Mucosa of rectum (tissue), 2 donors: ENCODE measurements around the gene TNFAIP2.

Experiments used
- H3K27ac ChIP-seq, 2 donors: one replicate each; pipeline ENCODE4 v1.7.0; 2013; ENCODE audit warnings: inconsistent platforms in 2 of 2, low read depth in 2 of 2, low read length in 2 of 2
- H3K27me3 ChIP-seq, 2 donors: one replicate each; pipeline ENCODE4 v1.7.0; 2013; ENCODE audit warnings: low read length in 2 of 2; ENCODE audit not compliant: control insufficient read depth in 2 of 2, insufficient read depth in 2 of 2
- H3K36me3 ChIP-seq, 2 donors: one replicate each; pipeline ENCODE4 v1.7.0; 2013; ENCODE audit warnings: low read length in 2 of 2; ENCODE audit not compliant: control insufficient read depth in 2 of 2, insufficient read depth in 2 of 2
- H3K4me1 ChIP-seq, 2 donors: one replicate each; pipeline ENCODE4 v1.7.0; 2013; ENCODE audit warnings: low read length in 2 of 2, mild to moderate bottlenecking in 1 of 2; ENCODE audit not compliant: control insufficient read depth in 2 of 2, insufficient read depth in 2 of 2
- H3K4me3 ChIP-seq, 2 donors: one replicate each; pipeline ENCODE4 v1.7.0; 2013; ENCODE audit warnings: low read length in 2 of 2
- H3K9ac ChIP-seq, 2 donors: one replicate each; pipeline ENCODE4 v1.7.0; 2013; ENCODE audit warnings: low read length in 2 of 2, low read depth in 1 of 2, mild to moderate bottlenecking in 1 of 2
- H3K9me3 ChIP-seq, 2 donors: one replicate each; pipeline ENCODE4 v1.7.0; 2013; ENCODE audit warnings: low read length in 2 of 2; ENCODE audit not compliant: control insufficient read depth in 2 of 2
- donor health status: healthy.
- donor health status: Normal muscosa, but diverticular disease.

The TNFAIP2 gene

DNA sequence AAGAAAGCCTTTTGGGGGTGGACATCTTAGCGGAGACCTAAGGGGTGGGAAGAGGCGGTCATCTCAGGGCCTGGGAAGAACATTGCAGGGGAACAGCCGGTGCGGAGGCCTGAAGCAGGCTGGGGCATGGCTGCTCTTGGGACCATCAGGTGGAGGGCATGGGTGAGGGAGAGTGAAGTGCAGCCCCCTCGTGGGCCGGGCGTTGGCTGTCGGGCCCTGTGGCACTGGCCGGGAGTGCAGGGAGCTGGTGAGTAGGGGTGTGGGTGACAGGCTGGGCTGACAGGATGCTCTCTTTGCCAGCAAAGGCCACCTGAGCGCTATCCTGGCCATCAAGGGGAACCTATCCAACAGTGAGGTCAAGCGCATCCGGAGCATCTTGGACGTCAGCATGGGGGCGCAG, 11.7 kb downstream of the TNFAIP2 start:
- Histone ChIP-seq H3K27me3 (peaks cover 0 to 1% of the 10 kb centered on the region in 2 donors), H3K4me3 (no peak overlapping the region), H3K27ac (no peak overlapping the region), H3K4me1 (no peaks in the 10 kb centered on the region), H3K36me3 (peaks cover 11 to 15% of the 10 kb centered on the region in 2 donors), H3K9me3 (no peaks in the 10 kb centered on the region), H3K9ac (no peak overlapping the region)

DNA sequence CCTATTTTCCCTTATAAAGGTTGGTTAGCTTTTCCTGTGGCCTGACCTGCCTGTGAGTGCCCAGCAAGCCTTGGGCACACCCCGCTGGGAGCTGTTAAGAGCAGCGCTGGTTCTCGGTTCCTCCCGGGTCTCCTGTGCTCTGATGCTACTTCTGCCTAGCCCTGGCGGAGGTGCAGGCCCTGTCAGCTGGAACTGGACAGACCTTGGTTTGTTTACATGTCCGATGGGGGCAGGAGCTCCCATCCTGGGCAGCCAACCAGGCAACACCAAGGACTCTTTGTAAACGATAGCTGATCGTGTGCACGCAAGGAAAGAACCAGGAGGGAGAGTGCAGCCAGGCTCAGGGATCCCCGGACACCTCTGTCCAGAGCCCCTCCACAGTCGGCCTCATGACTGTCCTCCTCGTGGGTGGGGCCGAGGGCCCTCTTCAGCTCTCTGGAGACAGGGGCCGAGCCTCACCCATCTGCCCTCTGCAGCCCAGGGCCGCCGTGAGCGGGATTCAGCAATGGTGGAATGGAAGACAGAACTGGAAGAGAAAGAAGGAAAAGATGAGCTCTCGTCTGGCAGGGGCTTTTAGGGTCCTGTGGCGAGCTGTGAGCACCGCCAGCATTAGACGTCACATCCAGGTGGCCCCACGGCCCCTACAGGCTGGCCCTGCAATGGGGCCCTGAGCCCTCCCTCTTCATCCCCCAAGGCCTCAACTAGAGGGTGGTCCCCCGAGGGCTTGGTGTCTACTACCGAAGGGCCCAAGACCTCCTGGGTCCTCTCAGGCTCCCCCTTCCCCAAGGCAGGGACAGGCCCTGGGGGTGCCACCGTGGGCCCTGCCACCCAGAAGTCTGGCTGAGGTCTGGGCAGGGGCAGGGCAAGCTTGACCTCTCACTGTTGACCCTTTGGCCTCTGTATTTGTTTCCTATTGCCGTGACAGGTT, 12.3 kb downstream of the TNFAIP2 start:
- Histone ChIP-seq H3K4me1 (no peaks in the 10 kb centered on the region), H3K4me3 (no peak overlapping the region), H3K9ac (no peak overlapping the region), H3K27ac (no peak overlapping the region), H3K36me3 (peaks cover 10 to 15% of the 10 kb centered on the region in 2 donors), H3K27me3 (peaks cover 0 to 4% of the 10 kb centered on the region in 2 donors), H3K9me3 (no peaks in the 10 kb centered on the region)

DNA sequence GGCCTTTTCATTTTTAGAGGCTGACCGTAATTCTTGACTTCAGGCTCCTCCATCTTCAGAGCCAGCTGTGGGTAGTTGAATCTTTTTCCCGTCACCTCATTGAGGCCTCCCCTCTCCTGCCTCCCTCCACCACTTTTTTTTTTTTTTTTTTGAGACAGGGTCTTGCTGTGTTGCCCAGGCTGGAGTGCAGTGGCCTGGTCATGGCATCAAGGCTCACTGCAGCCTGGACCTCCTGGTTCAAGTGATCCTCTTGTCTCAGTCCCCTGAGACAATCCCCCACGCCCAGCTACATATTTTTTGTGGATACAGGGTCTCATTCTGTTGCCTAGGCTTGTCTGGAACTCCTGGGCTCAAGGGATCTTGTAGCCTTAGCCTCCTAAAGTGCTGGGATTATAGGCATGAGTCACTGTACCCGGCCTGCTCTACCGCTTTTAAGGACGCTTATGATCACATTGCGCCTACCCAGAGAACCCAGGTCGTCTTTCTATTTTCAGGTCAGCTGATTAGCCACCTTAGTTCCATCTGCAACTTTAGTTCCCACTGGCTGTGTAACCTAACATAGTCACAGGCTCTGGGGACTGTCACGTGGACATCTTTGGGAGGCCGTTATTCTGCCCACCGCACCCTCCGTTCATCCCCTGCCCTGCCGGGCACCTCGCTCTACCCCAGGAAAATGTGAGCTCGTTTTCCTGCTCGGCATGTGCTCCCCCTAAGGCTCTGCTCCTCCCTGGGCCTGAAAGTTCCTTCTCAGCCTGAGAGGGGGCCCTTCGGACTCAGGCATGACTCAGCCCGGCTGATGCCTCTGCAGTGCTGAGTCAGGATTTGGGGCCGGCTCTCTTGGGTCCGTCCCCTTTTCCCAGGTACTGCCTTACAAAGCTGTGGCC, 13.4 kb downstream of the TNFAIP2 start:
- Histone ChIP-seq H3K36me3 (peaks cover 9 to 13% of the 10 kb centered on the region in 2 donors), H3K4me1 (no peaks in the 10 kb centered on the region), H3K9me3 (no peaks in the 10 kb centered on the region), H3K27ac (no peak overlapping the region), H3K4me3 (no peak overlapping the region), H3K9ac (no peak overlapping the region), H3K27me3 (peaks cover 2 to 4% of the 10 kb centered on the region in 2 donors)

DNA sequence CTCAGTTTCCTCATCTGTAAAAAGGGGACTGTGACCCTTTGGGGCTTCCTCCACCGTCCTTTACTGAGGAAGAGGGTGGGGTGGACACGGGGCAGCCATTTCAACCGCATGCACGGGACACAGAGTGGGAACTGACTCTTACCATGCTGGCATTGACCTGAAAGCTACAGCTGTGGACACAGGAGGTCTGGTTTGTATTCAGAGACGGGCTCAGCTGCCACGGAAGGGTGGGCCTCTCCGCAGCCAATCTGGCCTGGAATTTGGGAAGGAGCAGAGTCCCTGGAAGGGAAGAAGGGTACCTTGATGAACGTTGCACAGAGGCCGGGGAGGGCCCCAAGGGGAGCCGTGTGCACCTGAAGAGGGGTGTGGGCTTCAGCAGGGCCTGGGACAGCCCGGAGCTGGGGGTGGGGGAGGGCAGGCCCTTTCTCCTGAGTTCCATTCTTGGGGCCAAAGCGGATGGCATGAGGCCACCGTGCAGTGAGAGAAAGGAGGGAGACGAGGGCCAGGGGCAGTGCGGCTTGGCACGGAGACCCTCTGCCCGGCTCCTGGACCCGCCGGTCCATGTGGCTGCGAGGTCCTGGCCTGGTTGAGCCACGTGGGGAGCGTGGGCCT, 14.5 kb downstream of the TNFAIP2 start:
- Histone ChIP-seq H3K36me3 (peaks cover 6 to 12% of the 10 kb centered on the region in 2 donors), H3K4me1 (no peaks in the 10 kb centered on the region), H3K9me3 (no peaks in the 10 kb centered on the region), H3K27ac (no peak overlapping the region), H3K4me3 (no peak overlapping the region), H3K9ac (no peak overlapping the region), H3K27me3 (peaks cover 4 to 7% of the 10 kb centered on the region in 2 donors)

DNA sequence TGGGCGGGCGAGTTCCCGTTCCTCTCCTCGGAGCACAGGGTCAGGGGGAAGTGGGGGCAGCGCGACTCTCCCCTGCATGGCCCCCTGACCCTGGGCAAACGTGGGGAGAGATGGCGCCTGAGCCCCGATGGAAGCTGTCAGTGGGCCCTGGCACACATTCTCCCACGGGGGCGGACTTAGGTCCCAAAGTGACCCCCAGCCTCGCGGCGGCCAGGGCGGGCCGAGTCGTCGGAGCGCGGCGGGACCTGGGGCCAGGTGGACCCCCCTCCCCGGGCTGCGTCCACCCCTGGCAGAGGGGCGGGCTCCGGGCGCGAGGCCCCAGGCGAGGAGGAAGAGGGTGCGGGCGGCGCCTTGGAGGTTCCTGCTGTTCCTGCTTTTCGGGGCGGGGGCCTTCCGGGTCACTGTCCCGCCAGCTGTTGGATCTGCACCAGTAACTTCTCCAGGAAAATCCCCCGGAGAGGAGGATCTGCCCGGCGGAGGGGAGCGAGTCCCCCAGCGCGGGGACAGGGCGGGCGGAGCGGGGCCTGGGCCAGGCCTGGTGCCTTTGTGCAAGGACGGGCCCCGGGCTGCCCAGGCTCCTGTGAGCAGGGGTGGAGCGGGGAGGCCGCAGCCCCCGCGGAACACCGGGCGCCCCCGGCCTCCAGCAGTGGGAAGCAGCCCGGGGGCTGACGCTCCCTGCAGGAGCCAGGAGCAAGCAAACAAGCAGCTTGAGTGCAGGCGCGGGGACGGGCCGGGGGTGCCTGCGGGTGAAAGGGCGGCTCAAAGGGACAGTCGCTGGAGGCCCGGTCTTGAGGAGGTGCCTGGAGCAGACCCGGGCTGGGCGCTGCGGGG, 15.3 kb downstream of the TNFAIP2 start:
- Histone ChIP-seq H3K27ac (no peak overlapping the region), H3K27me3 (peaks cover 5 to 11% of the 10 kb centered on the region in 2 donors), H3K9me3 (no peaks in the 10 kb centered on the region), H3K9ac (no peak overlapping the region), H3K4me1 (no peaks in the 10 kb centered on the region), H3K36me3 (peaks cover 0 to 5% of the 10 kb centered on the region in 2 donors), H3K4me3 (no peak overlapping the region)

DNA sequence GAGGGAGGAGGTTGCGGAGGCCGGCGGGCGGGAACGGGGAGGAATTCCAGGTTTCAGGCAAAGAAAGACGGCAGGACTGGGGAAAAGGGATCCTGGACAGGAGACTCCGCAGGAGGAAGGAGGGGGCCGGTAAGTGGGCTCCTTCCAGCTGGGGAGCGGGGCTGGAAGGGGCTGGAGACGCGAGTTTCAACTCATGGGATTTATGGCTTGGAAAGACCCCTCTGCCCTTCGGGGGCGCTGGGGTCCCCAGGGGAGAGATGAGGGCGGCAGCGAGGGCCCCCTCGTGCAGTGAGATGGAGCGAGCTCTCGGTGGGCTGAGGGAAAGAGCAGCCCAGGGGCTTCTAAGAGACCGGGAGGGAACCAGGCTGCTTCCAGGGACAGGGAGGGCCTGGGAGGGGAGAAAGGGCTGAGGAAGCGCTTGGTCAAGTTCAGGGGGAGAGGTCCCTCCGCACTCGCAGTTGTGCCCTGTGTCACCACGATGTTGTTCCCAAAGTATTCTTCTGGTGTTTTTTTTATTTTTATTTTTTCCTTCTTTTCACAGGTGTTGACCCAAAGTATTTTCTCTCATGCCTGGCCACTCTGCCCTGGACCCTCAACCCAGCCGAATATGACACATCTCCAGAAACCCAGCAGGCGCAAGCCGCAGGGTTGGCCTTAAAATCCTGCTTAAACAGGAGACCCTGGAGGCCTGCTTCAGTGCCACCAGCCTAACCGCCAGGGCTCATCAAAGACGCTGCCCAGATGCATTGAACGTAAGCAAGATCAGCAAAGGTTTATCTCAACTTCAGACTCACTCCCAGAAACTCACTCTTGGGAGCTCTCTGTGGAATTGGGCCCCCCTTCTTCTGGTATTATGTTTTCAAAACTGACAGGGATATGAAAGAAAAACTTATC, 16.1 kb downstream of the TNFAIP2 start:
- Histone ChIP-seq H3K4me3 (no peak overlapping the region), H3K4me1 (no peaks in the 10 kb centered on the region), H3K9me3 (no peaks in the 10 kb centered on the region), H3K27me3 (peaks cover 6 to 11% of the 10 kb centered on the region in 2 donors), H3K27ac (no peak overlapping the region), H3K36me3 (peaks cover 0 to 2% of the 10 kb centered on the region in 2 donors), H3K9ac (no peak overlapping the region)

DNA sequence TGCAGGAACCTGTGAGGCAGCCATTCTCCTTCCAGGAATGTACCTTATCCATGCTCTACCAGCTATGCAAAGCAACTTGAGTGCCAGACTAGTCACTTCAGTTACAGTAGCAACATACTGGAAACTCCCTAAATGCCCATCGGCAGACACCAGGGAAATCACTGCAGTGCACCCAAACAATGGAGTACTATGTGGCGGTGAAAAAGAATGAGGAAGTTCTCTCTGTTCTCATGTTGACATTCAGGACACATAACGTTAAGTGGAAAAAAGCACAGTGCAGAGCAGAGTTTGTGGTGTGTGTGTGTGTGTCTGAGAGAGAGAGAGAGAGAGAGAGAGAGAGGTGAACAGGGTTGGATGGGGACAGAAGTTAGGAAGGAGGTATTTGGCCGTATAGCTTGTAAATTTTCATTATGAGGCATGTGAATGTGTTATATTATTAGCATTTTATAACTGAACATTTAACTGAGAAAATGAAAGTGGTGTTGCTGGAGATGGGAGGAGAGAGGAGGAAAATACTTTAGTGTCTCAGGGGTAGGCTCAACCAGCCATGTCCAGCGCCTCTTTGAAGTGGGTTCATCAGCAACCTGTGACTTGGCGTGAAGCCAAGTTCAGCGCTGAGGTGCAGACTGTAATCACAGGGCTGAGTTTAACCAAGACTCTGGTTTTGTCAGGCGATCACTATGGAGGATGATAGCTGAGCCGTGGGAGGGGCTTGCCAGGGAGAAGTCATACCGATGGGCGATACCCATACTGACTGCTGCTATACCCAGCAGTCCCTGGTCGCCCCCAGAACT, 17.3 kb downstream of the TNFAIP2 start:
- H3K27me3 ChIP-seq, result peaks cover 6 to 11% of the 10 kb centered on the region in 2 donors
- H3K4me3 ChIP-seq, result no peak overlapping the region
- no peaks in the 10 kb centered on the region for H3K4me1 ChIP-seq
- no peaks in the 10 kb centered on the region for H3K9me3 ChIP-seq
- H3K36me3 ChIP-seq, result no peaks in the 10 kb centered on the region
- no peak overlapping the region for H3K9ac ChIP-seq
- H3K27ac ChIP-seq, result no peak overlapping the region

DNA sequence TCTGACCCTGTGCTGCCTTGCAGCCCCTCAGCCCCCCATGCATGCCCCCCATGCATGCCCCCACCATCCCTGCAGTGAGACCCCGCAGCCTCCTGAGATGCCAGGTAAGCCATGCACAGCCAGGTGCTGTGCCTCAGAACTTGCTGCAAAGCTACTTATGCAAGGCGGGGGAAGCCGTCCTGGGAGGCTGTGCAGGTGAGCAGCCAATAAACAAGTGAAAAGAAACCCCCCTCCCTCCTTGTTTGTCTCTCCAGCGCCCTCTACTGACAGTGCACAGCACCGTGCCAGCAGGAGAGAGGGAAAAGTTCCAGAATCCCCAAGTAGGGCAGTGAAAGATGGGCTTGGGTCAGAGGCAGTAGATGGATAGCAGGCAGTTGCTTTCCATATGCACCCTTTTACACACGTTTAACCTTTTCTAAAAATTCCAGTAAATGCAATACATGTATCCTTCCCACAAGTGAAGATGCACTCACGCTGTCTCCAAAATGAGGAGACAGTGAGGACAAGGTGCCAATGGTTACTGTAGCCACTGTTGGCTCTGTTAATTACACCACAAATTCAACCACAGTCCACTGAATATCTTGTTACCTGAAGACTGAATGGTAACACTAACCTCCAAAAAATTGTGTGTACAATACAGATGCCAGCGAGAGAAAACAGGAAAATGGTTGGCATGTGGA, 18.0 kb downstream of the TNFAIP2 start:
- no peak overlapping the region for H3K4me3 ChIP-seq
- no peak overlapping the region for H3K27ac ChIP-seq
- no peaks in the 10 kb centered on the region for H3K36me3 ChIP-seq
- H3K4me1 ChIP-seq, result no peaks in the 10 kb centered on the region
- H3K9me3 ChIP-seq, result no peaks in the 10 kb centered on the region
- H3K9ac ChIP-seq, result no peak overlapping the region
- H3K27me3 ChIP-seq, result peaks cover 6 to 11% of the 10 kb centered on the region in 2 donors
